ENCODE results near the gene DOC2B. TPM values are rescaled to one million over a fixed set of nuclear protein-coding genes. Genes with fewer than 3 reads are reported as not detected.

Gene DOC2B
- total RNA-seq, 1 experiment from 2014 or later: 2.7 TPM

DNA sequence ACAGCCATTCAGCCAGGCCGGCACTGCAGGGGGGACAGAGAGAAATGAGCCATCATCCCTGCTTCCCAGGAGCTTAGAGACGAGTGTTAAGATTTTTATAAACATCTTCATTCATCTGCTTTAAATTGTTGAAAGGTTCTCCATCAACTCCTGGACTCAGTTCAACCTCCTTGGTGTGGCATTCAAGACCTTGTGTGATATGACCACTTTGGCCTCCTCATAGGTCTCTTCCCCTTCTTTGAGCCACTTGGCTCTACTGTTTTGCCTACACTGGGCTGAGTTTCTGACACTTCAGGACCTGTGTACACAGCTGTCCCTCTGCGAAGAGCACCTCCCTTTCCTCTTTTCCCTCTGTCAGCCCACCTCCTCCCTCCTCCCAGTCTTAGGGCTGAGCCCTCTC is 4.3 kb downstream of the DOC2B start (continued):
- TF ChIP-seq ZNF317 (CRISPR knock-in tag; IDR thresholded peaks at IDR 0.05; ENCODE audit: borderline replicate concordance, low read depth): no peak

DNA sequence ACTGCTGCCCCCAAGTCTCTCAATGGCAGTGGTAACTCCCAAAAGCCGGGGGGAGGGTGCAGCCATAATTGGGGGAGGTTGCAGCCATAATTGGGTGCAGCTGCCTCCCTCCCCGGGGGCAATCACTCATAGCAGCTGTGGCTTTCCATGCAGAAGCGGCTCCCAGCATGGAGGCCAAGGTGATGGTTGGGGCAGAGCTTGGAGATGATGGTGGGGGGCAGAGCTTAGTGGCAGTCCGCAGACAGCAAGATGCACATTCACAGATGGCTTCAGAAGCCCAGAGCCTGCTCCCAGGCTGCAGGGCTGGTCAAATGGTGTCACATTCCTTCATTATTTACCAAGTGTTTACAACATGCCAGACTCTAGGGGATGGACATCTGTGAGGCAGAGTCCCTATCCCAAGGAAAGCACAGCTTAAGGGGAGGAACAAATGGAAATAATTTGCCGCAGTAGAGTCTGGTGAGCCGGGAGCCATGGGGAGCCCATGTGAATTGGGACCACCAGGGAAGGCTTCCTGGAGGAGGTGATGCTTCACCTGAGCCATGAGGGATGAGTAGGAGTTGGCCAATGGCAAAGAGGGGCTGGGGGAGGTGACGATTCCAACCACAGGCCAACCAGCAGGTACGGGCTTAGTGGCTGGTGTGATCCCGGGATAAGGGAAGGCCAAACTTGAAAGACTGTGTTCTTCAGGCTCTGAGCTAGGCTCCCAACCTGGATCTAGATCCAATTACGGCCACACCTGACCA is 8.1 kb downstream of the DOC2B start:
- CTCF ChIA-PET: interaction anchor here (1.2 to 1.5 kb wide), 2 partner anchors 9 to 212 kb away, joined by 3 read pairs; no protein-coding TSS in a partner anchor
- DNase-seq (ENCODE audit: low spot score) (no peak), ATAC-seq (no peak)
- POLR2A ChIA-PET: no interaction called here
- no peak overlapping the region for H3K27ac Mint-ChIP-seq
- no peaks in the 10 kb centered on the region for H3K9me3 Mint-ChIP-seq
- H3K4me3 Mint-ChIP-seq: no peak overlapping the region
- H3K27me3 Mint-ChIP-seq (ENCODE audit: low read depth): peaks cover 6% of the 10 kb centered on the region
- no peaks in the 10 kb centered on the region for H3K36me3 Mint-ChIP-seq
- no peaks in the 10 kb centered on the region for H3K4me1 Mint-ChIP-seq
- TF ChIP-seq, protein P1, sequence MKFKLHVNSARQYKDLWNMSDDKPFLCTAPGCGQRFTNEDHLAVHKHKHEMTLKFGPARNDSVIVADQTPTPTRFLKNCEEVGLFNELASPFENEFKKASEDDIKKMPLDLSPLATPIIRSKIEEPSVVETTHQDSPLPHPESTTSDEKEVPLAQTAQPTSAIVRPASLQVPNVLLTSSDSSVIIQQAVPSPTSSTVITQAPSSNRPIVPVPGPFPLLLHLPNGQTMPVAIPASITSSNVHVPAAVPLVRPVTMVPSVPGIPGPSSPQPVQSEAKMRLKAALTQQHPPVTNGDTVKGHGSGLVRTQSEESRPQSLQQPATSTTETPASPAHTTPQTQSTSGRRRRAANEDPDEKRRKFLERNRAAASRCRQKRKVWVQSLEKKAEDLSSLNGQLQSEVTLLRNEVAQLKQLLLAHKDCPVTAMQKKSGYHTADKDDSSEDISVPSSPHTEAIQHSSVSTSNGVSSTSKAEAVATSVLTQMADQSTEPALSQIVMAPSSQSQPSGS (CRISPR knock-in tag; IDR thresholded peaks at IDR 0.05; ENCODE audit: borderline replicate concordance, low read depth): no peak
- TF ChIP-seq NR2C2 (CRISPR knock-in tag; IDR thresholded peaks at IDR 0.05) (no peak), ZNF396 (CRISPR knock-in tag; IDR thresholded peaks at IDR 0.05; ENCODE audit: borderline replicate concordance) (no peak), GTF2I (CRISPR knock-in tag; conservative IDR thresholded peaks at IDR 0.05) (no peak), GRHL2 (CRISPR knock-in tag; IDR thresholded peaks at IDR 0.05; ENCODE audit: insufficient replicate concordance, severe bottlenecking) (no peak), ESRRA (CRISPR knock-in tag; IDR thresholded peaks at IDR 0.05; ENCODE audit: borderline replicate concordance) (no peak), ZNF671 (CRISPR knock-in tag; IDR thresholded peaks at IDR 0.05) (no peak), JAZF1 (CRISPR knock-in tag; IDR thresholded peaks at IDR 0.05) (no peak), MYBL2 (CRISPR knock-in tag; IDR thresholded peaks at IDR 0.05) (no peak), ZNF219 (CRISPR knock-in tag; IDR thresholded peaks at IDR 0.05; ENCODE audit: borderline replicate concordance) (no peak), ZNF263 (CRISPR knock-in tag; IDR thresholded peaks at IDR 0.05; ENCODE audit: low read depth) (no peak), ATF1 (CRISPR knock-in tag; IDR thresholded peaks at IDR 0.05) (no peak), NFE2L1 (CRISPR knock-in tag; IDR thresholded peaks at IDR 0.05) (no peak)
- TF ChIP-seq, protein P2, sequence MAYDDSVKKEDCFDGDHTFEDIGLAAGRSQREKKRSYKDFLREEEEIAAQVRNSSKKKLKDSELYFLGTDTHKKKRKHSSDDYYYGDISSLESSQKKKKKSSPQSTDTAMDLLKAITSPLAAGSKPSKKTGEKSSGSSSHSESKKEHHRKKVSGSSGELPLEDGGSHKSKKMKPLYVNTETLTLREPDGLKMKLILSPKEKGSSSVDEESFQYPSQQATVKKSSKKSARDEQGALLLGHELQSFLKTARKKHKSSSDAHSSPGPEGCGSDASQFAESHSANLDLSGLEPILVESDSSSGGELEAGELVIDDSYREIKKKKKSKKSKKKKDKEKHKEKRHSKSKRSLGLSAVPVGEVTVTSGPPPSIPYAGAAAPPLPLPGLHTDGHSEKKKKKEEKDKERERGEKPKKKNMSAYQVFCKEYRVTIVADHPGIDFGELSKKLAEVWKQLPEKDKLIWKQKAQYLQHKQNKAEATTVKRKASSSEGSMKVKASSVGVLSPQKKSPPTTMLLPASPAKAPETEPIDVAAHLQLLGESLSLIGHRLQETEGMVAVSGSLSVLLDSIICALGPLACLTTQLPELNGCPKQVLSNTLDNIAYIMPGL (CRISPR knock-in tag; IDR thresholded peaks at IDR 0.05): no peak
- TF ChIP-seq, protein P3, sequence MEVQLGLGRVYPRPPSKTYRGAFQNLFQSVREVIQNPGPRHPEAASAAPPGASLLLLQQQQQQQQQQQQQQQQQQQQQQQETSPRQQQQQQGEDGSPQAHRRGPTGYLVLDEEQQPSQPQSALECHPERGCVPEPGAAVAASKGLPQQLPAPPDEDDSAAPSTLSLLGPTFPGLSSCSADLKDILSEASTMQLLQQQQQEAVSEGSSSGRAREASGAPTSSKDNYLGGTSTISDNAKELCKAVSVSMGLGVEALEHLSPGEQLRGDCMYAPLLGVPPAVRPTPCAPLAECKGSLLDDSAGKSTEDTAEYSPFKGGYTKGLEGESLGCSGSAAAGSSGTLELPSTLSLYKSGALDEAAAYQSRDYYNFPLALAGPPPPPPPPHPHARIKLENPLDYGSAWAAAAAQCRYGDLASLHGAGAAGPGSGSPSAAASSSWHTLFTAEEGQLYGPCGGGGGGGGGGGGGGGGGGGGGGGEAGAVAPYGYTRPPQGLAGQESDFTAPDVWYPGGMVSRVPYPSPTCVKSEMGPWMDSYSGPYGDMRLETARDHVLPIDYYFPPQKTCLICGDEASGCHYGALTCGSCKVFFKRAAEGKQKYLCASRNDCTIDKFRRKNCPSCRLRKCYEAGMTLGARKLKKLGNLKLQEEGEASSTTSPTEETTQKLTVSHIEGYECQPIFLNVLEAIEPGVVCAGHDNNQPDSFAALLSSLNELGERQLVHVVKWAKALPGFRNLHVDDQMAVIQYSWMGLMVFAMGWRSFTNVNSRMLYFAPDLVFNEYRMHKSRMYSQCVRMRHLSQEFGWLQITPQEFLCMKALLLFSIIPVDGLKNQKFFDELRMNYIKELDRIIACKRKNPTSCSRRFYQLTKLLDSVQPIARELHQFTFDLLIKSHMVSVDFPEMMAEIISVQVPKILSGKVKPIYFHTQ (CRISPR knock-in tag; IDR thresholded peaks at IDR 0.05): no peak
- TF ChIP-seq, protein P4, sequence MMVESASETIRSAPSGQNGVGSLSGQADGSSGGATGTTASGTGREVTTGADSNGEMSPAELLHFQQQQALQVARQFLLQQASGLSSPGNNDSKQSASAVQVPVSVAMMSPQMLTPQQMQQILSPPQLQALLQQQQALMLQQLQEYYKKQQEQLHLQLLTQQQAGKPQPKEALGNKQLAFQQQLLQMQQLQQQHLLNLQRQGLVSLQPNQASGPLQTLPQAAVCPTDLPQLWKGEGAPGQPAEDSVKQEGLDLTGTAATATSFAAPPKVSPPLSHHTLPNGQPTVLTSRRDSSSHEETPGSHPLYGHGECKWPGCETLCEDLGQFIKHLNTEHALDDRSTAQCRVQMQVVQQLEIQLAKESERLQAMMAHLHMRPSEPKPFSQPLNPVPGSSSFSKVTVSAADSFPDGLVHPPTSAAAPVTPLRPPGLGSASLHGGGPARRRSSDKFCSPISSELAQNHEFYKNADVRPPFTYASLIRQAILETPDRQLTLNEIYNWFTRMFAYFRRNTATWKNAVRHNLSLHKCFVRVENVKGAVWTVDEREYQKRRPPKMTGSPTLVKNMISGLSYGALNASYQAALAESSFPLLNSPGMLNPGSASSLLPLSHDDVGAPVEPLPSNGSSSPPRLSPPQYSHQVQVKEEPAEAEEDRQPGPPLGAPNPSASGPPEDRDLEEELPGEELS (CRISPR knock-in tag; IDR thresholded peaks at IDR 0.05): no peak
- TF ChIP-seq, protein P5, sequence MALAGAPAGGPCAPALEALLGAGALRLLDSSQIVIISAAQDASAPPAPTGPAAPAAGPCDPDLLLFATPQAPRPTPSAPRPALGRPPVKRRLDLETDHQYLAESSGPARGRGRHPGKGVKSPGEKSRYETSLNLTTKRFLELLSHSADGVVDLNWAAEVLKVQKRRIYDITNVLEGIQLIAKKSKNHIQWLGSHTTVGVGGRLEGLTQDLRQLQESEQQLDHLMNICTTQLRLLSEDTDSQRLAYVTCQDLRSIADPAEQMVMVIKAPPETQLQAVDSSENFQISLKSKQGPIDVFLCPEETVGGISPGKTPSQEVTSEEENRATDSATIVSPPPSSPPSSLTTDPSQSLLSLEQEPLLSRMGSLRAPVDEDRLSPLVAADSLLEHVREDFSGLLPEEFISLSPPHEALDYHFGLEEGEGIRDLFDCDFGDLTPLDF (CRISPR knock-in tag; IDR thresholded peaks at IDR 0.05): no peak
- TF ChIP-seq, protein P6, sequence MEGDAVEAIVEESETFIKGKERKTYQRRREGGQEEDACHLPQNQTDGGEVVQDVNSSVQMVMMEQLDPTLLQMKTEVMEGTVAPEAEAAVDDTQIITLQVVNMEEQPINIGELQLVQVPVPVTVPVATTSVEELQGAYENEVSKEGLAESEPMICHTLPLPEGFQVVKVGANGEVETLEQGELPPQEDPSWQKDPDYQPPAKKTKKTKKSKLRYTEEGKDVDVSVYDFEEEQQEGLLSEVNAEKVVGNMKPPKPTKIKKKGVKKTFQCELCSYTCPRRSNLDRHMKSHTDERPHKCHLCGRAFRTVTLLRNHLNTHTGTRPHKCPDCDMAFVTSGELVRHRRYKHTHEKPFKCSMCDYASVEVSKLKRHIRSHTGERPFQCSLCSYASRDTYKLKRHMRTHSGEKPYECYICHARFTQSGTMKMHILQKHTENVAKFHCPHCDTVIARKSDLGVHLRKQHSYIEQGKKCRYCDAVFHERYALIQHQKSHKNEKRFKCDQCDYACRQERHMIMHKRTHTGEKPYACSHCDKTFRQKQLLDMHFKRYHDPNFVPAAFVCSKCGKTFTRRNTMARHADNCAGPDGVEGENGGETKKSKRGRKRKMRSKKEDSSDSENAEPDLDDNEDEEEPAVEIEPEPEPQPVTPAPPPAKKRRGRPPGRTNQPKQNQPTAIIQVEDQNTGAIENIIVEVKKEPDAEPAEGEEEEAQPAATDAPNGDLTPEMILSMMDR (IDR thresholded peaks at IDR 0.05): no peak
- TF ChIP-seq, protein P7, sequence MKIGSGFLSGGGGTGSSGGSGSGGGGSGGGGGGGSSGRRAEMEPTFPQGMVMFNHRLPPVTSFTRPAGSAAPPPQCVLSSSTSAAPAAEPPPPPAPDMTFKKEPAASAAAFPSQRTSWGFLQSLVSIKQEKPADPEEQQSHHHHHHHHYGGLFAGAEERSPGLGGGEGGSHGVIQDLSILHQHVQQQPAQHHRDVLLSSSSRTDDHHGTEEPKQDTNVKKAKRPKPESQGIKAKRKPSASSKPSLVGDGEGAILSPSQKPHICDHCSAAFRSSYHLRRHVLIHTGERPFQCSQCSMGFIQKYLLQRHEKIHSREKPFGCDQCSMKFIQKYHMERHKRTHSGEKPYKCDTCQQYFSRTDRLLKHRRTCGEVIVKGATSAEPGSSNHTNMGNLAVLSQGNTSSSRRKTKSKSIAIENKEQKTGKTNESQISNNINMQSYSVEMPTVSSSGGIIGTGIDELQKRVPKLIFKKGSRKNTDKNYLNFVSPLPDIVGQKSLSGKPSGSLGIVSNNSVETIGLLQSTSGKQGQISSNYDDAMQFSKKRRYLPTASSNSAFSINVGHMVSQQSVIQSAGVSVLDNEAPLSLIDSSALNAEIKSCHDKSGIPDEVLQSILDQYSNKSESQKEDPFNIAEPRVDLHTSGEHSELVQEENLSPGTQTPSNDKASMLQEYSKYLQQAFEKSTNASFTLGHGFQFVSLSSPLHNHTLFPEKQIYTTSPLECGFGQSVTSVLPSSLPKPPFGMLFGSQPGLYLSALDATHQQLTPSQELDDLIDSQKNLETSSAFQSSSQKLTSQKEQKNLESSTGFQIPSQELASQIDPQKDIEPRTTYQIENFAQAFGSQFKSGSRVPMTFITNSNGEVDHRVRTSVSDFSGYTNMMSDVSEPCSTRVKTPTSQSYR (CRISPR knock-in tag; IDR thresholded peaks at IDR 0.05): no peak
